GM21367 (cell line): ENCODE measurements around the gene COG5.

ENCODE experiments used
- ATAC-seq: cut with Tn5 transposase; IDR thresholded peaks from one replicate; pipeline ENCODE4 v1.9.1; 2021; ENCODE audit not compliant: unreplicated experiment

The COG5 gene

DNA sequence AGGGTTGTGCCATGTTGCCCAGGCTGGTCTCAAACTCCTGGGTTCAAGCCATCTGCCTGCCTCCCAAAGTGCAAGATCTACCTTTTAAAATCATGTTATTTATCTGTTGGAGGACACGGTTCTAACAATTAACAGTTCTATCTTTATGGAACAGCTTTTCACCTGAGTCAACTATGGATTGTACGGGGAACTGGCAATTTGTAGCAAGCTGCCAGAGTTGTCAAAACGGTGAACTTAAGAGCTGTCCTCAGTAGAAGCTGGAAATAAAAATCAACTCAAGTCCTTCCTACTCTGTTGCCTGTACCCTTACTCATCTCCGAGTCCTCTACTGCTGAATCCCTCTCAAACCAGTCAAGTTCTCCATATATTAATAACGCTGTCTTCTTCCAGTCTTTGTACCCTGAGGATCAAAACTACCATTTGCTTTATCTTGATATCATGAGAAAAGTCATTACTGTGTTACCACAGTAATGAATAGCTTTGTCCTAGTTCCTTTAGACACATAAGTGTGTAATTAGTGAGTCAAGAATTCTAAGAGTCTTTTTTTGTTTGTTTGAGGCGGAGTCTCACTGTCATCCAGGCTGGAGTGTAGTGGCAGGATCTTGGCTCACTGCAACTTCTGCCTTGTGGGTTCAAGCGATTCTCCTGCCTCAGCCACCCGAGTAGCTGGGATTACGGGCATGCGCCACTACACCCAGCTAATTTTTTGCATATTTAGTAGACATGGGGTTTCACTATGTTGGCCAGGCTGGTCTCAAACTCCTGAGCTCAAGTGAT, 366.7 kb downstream of the COG5 start:
- ATAC-seq: no peak

DNA sequence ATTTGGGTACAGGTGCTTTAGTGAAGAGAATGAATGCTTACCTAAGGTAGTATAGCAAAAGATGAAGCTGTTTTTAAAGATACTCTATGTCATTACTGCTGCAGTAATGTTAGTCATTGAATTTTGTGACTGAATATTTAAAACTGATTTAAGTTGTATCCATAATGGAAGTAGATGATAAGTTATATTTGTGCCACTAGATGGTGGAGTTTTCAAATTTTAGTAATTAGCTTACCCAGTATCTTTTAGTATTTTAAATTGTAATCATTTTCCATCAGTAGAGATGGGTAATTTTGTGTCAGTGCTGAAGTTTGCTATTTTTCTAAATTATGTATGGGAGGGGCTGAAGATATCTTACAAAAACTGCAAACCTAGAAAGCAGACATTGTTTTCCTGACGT, 369.7 kb downstream of the COG5 start:
- no peak for ATAC-seq

DNA sequence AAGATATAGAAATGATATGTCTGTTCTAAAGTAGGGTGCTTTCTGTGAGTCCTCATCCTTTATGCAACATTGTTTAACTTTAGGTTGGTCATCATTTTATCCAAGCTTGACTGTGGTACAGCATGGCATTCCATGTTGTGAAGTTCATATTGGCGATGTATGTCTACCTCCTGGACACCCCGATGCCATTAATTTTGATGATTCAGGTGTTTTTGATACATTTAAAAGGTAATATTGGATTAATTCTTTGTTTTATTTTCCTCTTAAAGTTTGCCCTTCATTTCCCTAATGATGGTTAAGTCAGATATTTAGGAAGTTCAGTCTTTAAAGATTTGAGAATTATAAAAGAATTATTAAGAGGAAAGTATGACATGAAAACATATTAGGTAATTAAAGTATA, 373.6 kb downstream of the COG5 start:
- ATAC-seq: no peak

DNA sequence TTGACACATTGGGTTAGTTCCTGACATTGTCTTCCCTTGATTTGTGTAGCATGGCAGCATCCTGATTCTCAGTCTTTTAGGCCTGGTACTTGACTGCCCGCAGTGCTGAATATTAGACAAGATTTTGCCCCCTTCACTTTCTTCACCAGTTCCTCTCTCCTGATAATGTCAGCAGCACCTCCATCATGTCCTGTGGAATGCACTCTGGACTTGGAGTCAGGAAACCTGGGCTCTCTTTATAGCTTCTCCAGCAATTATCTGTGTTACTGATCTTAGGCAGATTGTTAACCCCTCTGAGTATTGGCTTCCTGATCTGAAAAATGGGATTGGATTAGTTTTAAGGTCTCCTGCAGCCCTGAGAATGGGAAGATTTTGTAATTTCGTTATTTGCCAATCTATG, 375.9 kb downstream of the COG5 start:
- ATAC-seq: no peak

DNA sequence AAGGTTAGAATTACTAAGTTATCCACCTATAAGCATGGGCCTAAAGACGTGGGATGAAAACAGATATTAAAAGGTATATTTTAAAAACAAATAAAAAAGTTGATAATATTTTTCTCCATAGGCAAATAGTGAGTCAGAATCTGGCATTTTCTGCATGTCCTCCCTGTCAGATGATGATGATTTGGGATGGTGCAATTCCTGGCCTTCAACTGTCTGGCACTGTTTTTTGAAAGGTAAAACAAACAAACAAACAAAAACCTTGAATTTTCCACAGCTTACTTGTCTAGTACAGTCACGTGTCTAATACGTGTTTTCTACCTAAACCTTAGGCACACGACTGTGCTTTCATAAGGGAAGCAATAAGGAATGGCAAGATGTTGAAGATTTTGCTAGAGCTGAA, 377.5 kb downstream of the COG5 start:
- no peak for ATAC-seq

DNA sequence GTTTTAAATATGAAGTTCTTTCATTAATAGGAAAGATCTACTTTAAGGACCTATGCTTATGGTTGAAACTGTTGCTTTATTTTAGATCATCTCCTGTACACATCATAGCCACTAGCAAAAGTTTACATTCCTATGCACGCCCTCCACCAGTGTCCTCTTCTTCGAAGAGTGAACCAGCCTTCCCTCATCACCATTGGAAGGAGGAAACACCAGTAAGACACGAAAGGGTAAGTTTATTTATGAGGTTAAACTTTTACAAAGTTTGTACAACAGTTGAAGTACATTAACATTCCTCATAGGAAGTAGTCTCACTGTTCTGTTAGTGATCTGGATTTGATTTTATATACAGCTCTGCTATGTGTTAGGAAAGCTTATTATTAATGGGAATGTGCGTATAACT, 378.0 kb downstream of the COG5 start:
- ATAC-seq: no peak

DNA sequence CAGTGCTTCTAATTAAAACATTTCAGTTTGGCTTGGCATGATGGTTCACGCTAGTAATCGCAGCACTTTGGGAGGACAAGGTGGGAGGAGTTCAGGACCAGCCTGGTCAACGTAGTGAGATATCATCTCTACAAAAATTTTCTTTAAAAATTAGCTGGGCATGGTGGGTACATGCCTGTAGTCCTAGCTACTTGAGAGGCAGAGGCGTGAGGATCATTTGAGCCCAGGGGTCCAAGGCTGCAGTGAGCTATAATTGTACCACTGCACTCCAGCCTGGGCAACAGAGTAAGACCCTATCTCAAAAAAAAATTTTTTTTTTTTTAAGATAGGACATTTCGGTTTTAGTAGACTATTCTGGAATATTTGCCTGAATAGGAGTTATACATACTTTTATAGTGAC, 382.5 kb downstream of the COG5 start:
- no peak for ATAC-seq

DNA sequence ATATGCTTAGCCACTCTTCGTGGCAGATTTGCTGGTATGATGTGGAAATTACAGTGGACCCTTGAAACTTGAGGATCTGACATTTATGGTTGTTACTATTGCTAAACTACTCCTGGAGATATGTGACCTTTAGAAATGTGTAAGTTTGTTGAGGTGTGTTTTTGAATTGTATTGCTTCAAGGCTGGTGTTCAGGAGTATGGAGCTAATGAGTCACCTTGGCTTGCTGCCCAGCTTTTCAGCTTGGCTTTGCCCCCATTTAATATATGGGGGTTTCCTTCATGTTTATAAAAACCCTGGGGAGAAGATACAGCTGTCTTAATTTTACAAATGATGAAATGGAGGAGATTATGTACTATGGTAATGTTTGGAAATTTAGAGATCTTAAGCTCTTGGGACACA, 383.3 kb downstream of the COG5 start:
- no peak for ATAC-seq

DNA sequence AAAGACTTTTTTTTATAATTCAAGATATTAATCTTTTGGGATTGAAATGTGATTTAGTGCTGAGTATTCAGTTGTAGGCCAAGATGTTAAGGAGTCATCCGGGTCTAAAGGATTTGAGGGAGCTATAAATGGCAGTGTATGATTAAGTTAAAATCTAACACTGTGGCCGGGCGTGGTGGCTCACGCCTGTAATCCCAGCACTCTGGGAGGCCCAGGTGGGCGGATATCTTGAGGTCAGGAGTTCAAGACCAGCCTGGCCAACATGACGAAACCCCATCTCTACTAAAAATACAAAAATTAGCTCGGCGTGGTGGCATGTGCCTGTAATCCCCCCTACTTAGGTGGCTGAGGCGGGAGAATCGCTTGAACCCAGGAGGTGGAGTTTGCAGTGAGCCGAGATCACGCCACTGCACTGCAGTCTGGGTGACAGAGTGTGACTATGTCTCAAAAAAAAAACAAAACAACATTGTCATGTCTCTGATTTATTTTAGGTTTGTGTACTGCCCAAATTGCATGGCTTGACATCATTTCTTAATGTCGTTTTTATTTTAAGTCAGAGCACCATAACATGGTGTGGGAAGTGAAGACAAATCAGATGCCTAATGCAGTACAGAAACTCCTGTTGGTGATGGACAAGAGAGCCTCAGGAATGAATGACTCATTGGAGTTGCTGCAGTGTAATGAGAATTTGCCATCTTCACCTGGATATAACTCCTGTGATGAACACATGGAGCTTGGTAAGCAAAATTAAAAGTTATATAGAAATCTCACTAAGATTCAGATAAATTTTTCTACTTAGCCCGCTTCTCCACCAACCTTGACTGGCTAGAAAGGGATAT, 384.2 kb downstream of the COG5 start:
- ATAC-seq: no peak

DNA sequence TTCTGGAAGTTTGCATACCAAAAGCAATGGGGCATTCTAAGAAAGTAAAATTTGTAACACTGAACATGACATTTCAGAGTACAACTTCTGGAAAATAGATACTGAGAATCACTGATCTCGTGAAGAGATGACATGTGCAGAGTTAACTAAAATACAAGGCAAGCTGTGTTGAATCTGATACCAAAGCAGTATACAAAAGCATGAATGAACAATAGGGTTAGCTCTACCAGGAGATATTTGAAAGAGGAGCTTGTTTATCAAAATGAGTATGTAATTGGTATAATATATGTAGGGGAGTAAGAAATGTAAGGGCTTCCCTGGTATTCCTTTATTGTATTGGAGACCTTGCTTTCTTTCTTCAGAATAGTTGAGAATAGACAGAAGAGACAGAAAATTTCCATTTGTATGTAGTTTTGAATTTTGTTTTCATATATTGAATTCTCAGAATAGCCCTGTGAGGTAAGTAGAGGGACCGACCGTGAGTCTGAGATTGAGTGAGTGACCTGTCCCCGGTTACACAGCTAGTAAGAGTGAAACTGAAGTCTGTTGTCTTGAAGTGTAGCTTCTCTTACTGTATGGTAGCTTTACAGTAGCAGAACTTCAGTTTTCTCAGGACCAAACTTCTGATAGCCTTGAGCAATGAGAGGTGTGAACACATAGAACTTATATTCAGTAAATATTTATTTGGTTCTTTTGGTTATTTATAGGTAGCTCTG, 389.9 kb downstream of the COG5 start:
- peak; percentile 50 for ATAC-seq

DNA sequence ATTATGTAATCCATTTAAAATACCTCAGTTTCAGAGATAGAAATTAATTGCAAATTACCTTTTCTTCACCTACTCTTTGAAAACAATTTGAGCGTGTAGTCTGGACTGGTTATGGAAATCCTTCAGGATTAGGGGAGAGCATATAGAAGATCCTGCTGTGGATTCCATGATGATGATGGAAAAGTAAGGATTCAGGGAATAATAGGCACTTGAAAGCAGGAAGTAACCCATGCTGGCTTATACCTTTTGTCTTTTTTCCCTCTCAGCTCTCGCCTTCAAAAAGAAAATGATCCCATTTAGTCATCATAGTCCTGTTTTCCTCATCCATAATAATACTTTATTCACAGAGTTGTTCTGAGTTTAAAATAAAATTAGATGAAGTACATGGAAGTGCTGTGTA, 390.5 kb downstream of the COG5 start:
- no peak for ATAC-seq

DNA sequence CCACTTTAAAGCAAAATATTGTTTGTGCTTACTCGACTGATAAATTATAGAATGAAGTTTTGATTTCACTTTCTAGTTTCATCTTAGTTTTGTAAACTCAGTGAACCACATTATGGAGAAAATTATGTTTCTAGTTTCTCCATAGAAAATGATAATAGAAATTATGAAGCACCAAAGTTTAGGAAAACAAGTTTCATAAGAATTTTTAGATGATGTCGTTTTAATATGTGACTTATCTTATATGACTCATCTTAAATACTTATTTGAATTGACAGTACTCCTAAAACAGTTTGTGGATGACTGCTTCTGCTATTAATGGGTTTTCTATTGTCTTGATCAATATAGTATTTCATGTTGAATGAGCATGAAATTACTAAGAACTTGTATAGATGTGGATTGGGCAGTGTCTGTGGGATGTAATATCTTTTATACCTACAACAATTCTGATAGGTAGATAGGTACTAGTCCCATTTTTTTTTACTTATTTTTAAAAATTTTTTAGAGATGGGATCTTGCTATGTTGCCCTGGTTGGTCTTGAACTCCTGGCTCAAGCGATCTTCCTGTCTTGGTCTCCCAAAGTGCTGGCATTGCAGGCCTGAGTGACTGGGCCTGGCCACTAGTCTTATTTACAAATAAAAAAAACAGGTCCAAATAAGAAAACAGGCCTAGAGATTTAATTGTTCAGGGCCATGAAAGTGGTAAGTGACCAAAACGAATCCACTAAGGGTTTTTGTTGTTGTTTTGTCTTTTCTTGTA, 391.3 kb downstream of the COG5 start:
- ATAC-seq: no peak

DNA sequence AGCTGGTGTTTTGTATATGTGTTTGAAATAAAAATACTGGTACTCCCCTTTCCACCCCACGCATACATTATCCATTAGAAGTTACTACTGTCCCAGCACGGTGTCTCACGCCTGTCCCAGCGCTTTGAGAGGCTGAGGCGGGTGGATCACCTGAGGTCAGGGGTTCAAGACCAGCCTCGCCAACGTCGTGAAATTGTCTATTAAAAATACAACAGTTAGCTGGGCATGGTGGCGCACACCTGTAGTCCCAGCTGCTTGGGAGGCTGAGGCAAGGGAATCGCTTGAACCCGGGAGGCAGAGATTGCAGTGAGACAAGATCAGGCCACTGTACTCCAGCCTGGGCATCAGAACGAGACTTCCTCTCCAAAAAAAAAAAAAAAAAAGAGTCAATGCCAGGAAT, 392.2 kb downstream of the COG5 start:
- no peak for ATAC-seq

DNA sequence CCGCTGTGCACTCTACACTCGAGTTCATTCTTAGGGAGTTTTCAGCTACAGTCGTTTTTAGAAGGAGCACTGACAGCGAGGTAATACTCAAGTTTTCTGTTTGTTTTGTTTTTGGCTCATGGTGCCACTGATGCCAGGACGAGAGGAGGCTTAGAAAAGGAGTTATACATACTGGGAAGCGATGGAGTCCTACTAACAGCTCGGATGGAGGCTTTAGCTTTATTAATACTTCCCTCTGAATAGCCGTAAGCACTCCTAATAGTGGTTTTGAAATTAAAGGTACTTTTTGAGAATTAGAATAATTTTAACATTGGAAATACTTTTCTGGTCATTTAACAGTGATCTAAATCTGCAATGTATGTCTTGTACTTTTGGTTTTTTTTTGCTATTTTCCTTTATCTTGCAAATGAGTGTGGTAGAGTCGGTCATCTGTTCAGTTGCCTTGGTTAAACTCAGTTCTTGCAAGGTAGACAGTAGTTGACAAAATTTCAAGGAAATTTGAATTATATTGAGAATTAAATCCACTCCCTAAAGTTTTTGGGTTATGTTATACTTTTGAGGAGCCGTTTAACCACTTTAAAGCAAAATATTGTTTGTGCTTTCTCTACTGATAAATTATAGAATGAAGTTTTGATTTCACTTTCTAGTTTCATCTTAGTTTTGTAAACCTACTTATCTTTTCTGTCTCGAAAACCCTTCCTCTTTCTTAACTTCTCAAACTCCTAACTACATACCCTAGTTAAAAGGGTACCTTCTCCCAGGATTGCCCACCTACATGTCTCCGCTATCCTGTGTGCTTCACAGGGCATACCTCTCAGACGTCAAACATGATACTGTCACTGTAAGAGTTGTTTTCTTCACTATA, 393.4 kb downstream of the COG5 start:
- no peak for ATAC-seq

DNA sequence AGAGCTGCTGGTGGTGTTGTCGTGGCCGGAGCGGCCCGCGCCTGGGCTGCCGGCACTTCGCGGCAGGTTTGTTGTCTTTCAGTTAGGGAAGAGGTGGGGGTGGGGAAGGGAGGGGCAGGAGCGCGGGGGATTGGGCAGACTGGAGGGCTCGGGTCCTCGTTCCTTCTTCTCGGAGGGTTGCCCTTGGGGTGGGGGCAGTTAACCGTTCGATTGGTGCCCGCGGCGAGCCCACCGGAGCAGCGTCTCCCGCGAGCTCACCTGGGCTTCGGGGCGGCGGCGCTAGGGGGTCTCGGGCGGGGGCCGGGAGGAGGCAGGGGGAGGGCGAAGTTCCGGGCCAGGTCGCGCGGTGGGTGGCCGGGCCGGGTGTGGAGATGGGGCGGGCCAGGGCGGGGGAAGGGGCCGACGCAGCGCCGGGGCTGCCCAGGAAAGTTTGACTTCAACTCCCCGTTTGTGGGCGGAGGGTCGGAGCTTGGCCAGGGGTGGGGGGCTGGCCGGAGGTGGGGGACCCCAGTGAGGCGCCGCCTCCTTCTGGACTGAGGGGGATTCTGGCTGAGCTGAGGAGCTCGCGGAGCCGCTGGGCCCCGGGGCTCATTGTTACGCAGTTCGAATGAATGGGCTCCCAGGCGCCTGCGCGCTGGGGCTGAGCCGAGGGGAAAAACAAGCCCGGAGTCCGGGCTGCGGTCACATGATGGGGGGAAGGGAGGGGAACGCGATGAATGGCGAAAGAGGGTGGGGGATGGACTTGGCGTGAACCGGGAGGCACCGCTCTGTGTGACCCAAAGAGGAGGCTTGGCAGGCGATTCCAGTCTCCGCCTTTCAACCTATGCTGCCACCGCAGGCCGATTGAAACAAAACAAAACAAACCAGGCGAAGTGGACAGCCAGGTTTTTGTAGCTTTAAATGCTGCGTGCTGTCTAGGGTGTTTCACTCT, 394.3 kb downstream of the COG5 start:
- peak; percentile 24 for ATAC-seq

DNA sequence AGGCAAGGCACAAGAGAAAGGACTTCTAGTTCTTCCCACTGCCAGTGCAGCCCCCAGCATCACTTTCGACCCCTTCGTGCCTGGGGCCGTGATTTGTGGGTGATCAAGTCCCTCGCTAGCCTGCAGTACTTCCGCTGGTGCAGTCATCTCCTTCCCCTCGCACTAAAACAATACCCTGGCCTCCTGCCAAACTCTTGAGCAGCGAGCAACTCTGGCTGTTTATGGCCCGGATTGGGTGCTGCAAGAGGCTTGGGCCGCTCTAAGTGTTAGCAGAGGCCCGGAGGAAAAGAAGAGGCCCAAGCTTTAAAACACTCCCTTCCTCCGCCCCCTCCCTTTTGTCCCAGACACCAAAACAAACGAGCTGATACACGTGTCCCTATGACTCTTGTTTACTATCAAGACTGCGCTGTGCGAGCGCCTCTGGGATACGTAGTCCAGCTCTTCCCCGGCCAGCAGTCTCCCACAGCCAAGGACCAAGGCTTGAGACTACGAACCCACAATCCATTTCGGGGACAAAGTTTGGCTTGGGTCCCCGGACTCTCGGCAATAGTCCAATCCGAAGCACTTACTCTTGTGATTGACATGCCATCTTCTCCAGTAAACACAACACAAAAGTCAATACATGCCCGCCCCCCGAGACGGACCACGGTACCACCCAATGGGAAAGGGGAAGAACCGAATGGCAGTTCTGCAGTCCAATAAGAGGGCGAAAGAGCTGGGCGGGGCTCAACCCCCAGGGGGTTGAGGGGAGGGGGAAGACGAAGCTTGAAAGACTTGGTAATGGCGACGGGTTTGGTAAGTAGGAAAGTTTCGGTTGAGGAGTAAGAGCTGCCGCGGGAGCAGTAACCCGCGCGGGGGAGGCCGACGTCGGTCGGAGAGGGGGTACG, 395.2 kb downstream of the COG5 start, which contains the start of gene HBP1:
Gene HBP1 (plus strand): TSS at position 771 of the 887 bp plus-strand sequence. CDS start 10,891 bp downstream, outside the sequence.
- ATAC-seq: peak; percentile 85

DNA sequence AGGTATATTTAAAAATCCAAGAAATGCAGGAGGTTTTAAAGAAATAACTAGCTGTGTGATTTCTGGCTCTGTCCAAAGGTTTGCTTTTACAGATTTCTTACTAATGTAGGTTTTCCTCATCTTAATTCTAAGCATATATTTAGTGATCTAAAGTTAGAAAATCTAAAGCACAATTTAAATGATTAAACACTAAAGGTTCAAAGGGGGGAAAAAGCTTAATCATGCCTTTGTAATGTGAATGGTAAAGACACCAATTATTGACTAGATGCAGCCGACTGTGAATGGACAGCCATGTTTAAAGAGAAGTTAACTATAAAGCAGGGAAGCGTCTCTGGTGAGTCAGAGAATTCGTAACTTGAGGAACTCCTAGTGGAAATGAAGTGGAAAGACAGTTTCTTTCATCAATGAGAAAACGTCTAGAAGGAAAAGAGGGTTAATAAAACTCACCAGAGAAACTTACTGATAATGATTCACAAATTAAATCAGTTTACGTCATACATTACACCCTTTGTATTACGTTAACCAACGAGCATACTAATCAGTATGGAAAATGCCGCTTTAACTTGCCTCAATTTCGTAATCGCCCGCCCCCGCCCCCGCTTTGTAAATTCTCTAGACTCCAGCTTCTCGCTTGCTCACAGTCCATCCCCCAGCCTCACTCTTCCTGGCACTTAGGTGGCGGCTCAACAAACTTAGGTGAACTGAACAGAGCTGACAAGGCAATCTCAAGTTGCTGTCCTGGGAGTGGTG, 396.1 kb downstream of the COG5 start:
- ATAC-seq: no peak
